ENCODE data around the gene MINDY1. TPM values are rescaled to one million over a fixed set of nuclear protein-coding genes. Genes with fewer than 3 reads are reported as not detected.

Gene MINDY1
- total RNA-seq, 1 experiment from 2014 or later, result 15.8 TPM

GRCh38 chr1:150961756-150962155 lies 44.9 kb downstream of the MINDY1 start:
- CTCF ChIA-PET, result no interaction called here
- POLR2A ChIA-PET, result interaction anchor here (0.5 kb wide), 1 partner anchor 14 kb away, joined by 3 read pairs; no protein-coding TSS in a partner anchor
- no peak for DNase-seq (ENCODE audit: low read depth, low spot score)

GRCh38 chr1:150960646-150961045 lies 46.1 kb downstream of the MINDY1 start:
- TF ChIP-seq REST (IDR thresholded peaks at IDR 0.05; ENCODE audit: insufficient read depth in 1 of 2, low read depth in 2 of 2, low read length in 1 of 2) (no peak), POLR2AphosphoS5 (IDR thresholded peaks at IDR 0.05; ENCODE audit: low read depth, low read length) (no peak), CTCF (IDR thresholded peaks at IDR 0.05) (no peak), TCF7L2 (IDR thresholded peaks at IDR 0.05; ENCODE audit: low read depth, low read length) (no peak), SIN3A (IDR thresholded peaks at IDR 0.05; ENCODE audit: borderline replicate concordance, insufficient read depth, low read depth, low read length) (no peak)
- no peak for DNase-seq (ENCODE audit: low read depth, low spot score)
- Histone ChIP-seq H3K4me1 (ENCODE audit: control insufficient read depth, insufficient read depth, low read length) (no peaks in the 10 kb centered on the region), H3K27me3 (ENCODE audit: control insufficient read depth, insufficient read depth, low read length) (no peaks in the 10 kb centered on the region), H3K4me3 (ENCODE audit: low read depth in 2 of 2, low read length in 2 of 2) (no peak overlapping the region), H3K27ac (ENCODE audit: low read length) (no peak overlapping the region), H3K36me3 (ENCODE audit: control insufficient read depth, insufficient read depth, low read length) (peaks cover 22% of the 10 kb centered on the region), H3K9me3 (ENCODE audit: control insufficient read depth, insufficient read depth, low read depth, low read length) (no peaks in the 10 kb centered on the region)
- in situ Hi-C loops (cut with HindIII; ENCODE audit: low pct_unique_long_range_greater_than_20kb, low sequenced_read_pairs), result no loop called here
- CTCF ChIA-PET, result no interaction called here
- POLR2A ChIA-PET, result no interaction called here
- TSS peak; percentile 47 for BruUV-seq (replicated peaks)
- intact Hi-C loops (cut with micrococcal nuclease; ENCODE audit: unreplicated experiment), result no loop called here
- ATAC-seq, result no peak

More at GRCh38 chr1:150961756-150962155, 44.9 kb downstream of the MINDY1 start:
- no peak for TF ChIP-seq REST (IDR thresholded peaks at IDR 0.05; ENCODE audit: insufficient read depth in 1 of 2, low read depth in 2 of 2, low read length in 1 of 2)
- no peak for TF ChIP-seq POLR2AphosphoS5 (IDR thresholded peaks at IDR 0.05; ENCODE audit: low read depth, low read length)
- no peak for TF ChIP-seq TCF7L2 (IDR thresholded peaks at IDR 0.05; ENCODE audit: low read depth, low read length)
- no peak for TF ChIP-seq SIN3A (IDR thresholded peaks at IDR 0.05; ENCODE audit: borderline replicate concordance, insufficient read depth, low read depth, low read length)
- TF ChIP-seq CTCF (IDR thresholded peaks at IDR 0.05), result no peak
- BruUV-seq (replicated peaks), result no TSS peak
- in situ Hi-C loops (cut with HindIII; ENCODE audit: low pct_unique_long_range_greater_than_20kb, low sequenced_read_pairs) (no loop called here), intact Hi-C loops (cut with micrococcal nuclease; ENCODE audit: unreplicated experiment) (no loop called here)
- no peak for ATAC-seq
- no peak overlapping the region for H3K4me3 ChIP-seq (ENCODE audit: low read depth in 2 of 2, low read length in 2 of 2)
- peaks cover 5% of the 10 kb centered on the region; the same call in 1 of the 2 replicates for H3K4me1 ChIP-seq (ENCODE audit: control insufficient read depth, insufficient read depth, low read length)
- H3K36me3 ChIP-seq (ENCODE audit: control insufficient read depth, insufficient read depth, low read length), result peaks cover 26% of the 10 kb centered on the region
- H3K9me3 ChIP-seq (ENCODE audit: control insufficient read depth, insufficient read depth, low read depth, low read length), result no peaks in the 10 kb centered on the region
- no peaks in the 10 kb centered on the region for H3K27me3 ChIP-seq (ENCODE audit: control insufficient read depth, insufficient read depth, low read length)
- H3K27ac ChIP-seq (ENCODE audit: low read length), result no peak overlapping the region
